ENCODE measurements around the gene PHF20.

DNA sequence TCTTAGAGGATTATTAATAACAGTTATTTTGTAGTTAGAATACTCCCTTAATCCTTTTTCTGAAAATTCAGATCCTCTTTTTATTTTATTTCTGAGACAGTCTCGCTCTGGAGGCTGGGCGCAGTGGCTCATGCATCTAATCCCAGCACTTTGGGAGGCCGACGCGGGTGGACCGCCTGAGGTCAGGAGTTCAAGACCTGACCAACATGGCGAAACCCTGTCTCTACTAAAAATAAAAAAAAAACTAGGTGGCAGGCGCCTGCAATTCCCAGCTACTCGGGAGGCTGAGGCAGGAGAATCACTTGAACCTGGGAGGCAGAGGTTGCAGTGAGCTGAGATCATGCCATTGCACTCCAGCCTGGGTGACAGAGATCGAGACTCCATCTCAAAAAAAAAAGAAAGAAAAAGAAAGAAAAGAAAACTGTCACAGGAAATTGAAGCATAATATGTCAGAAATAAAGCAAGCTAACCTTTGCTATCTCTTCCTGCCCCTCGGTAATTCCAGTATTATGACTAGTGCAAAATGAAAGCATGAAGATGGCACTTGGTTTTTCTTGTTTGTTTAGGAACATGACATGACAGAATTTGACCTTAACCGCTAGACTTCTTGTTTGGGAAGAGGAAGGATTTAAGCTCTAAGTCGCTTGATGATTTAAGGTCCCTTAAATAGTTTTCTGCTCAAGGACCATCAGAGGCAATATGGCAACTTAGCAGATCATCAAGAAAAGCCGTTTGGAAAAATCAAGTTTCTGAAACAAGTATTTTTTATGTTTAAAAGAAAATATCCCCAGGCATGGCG, 27.9 kb upstream of the PHF20 start:
- TF ChIP-seq, protein P1, sequence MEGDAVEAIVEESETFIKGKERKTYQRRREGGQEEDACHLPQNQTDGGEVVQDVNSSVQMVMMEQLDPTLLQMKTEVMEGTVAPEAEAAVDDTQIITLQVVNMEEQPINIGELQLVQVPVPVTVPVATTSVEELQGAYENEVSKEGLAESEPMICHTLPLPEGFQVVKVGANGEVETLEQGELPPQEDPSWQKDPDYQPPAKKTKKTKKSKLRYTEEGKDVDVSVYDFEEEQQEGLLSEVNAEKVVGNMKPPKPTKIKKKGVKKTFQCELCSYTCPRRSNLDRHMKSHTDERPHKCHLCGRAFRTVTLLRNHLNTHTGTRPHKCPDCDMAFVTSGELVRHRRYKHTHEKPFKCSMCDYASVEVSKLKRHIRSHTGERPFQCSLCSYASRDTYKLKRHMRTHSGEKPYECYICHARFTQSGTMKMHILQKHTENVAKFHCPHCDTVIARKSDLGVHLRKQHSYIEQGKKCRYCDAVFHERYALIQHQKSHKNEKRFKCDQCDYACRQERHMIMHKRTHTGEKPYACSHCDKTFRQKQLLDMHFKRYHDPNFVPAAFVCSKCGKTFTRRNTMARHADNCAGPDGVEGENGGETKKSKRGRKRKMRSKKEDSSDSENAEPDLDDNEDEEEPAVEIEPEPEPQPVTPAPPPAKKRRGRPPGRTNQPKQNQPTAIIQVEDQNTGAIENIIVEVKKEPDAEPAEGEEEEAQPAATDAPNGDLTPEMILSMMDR (IDR thresholded peaks at IDR 0.05): no peak
- TF ChIP-seq POLR2A (IDR thresholded peaks at IDR 0.05): no peak
